HG02840 (cell line): ENCODE data around the gene GET4.

Source experiments
- ATAC-seq: cut with Tn5 transposase; IDR thresholded peaks from one replicate; pipeline ENCODE4 v1.9.1; 2021; ENCODE audit warnings: mild to moderate bottlenecking, moderate library complexity, moderate number of reproducible peaks; ENCODE audit not compliant: unreplicated experiment, low FRiP score

Gene GET4

DNA sequence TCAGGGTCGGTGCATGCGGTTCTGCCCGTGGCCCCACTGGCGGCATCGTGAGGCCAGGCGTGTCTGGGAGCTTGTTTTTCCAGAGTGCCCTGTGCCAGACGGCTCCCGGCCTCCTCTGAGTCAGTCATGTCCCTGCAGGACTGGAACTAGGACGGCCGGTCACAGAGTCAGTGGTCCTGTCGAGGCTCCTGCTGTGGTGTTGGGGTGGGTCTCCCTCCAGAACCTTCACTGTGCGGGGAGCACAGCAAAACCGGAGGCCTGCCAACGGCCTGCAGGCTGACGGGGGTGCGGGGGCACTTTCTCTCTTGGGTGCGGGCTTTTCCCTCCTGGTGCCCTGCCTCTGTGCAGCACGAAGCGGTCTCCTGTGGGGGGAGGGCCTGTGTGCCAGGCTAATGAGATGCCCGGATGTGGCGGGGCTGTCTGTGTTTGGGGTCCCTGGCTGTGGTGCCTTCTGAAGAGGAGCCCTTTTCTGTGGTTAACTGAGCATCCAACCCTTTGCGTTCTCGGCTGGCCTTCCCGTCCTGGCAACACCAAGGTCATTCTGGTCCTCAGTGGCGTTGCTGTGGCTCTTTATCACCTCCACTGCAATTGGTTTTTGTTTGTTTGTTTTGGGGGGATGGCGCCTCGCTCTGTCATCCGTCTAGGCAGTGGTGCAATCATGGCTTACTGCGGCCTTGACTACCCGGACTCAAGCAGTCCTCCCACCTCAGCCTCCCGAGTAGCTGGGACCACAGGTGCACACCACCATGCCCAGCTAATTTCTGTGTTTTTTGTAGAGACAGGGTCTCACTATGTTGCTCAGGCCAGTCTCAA is 8.0 kb downstream of the GET4 start:
- no peak for ATAC-seq

DNA sequence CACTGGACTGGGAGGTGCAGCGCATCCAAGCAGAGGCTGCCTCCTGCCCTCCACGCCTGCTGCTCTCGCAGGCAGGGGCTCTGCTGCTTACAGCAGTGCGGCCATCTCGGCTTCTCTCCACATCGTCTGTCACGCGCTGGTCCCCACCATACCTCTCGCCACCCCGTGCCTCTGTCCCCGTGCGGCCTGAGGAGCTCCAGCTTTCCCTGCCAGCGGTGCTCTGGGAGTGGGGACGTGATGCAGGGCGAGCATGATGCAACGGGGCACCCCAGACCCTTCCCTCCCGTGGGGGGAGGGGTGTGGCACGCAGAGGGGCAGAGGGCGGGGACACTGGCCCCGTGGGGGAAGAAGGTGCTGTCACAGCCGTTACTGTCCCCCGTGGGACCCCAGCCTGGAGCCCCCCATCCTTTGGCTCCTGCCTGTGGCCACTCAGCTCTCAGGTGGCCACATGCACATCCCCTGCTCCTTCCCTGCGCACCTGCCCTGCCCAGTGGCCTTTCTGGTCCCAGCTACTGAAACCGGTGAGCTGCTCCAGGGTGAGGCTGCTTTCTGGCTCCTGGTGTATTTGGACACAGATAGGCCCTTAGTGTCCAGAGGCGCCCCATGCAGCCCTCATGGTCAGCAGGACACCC is 9.0 kb downstream of the GET4 start:
- ATAC-seq = no peak

DNA sequence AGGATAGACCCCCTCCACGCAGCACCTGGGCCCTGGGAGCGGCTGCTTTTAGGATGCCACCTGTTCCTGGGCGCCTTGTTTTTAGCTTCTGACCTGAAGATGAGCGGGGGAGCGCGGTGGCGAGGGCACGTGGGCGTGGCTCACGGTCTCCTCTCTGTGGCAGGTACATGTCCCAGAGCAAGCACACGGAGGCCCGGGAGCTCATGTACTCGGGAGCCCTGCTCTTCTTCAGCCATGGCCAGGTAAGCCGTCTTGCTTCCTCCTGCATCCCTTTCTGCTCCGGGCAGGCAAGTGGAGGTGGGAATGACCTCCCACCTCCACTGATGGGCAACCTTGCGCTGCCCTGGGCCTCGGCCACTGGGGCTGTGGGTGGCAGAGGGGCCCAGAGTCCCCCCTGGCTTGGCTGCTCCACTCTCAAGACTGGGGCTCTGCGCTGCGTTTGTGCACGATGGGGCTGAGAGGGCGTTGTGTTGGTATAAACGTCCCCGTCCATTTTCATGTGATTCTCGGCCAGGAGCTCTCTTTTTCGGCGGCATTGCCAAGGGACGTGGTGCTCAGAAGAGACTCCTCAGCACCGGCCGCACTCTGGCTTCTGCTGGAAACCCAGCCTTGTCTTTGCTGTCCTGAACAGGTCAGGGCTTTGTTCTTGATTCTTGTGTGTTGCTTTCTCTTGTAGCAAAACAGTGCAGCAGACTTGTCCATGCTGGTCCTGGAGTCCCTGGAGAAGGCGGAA is 9.7 kb downstream of the GET4 start:
- no peak for ATAC-seq

DNA sequence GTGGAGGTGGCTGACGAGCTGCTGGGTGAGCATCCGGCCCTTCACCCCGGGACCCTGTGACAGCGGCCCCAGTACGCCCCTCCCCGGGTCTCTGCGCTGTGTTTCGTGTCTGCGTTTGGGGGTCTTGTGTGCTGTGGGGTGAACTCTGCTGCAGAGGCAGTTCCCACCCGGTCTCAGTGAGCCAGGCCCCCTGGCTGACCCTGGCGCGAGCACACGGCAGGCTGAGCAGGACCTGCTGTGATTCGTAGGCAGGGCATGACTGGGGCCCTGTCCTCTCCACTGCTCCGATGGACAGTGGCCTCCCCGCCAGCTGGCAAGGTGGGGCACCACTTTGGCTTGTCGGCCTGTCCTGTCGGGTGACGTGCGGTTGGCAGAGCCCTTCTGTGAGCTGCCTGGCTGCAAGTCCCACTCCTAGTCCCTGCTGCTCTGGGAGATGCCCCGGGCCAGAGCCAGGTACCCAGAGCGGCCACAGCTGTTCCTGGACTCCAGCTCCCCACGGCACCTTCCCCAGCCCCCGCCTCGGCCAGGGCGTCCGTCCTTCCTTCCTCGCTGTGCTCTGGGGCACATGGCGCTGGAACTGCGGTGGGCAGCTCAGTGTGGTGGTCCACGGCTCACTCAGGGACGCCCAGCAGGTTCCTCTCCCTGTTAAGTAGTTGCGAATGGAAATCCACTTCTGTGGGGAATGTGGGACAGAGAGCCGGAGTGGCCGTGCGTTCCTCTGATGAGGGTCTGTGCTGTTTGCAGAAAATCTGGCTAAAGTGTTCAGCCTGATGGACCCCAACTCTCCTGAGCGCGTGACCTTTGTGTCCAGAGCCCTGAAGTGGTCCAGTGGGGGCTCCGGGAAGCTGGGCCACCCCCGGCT is 10.5 kb downstream of the GET4 start:
- no peak for ATAC-seq

DNA sequence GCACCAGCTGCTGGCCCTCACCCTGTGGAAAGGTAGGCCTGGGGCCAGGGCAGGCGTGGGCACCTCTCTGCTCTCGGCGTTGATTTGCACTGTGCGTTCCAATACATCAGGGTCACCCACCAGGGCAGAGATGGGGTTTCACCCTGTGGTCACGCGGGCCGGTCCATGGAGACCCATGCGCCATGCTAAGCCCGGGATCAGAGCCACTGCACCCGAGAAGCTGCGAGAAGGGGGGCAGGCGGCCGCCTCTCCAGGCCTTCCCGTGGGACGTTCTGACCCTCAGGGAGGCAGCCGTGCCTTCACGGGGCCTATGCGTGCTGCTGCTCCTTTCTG is 11.1 kb downstream of the GET4 start:
- ATAC-seq = no peak

DNA sequence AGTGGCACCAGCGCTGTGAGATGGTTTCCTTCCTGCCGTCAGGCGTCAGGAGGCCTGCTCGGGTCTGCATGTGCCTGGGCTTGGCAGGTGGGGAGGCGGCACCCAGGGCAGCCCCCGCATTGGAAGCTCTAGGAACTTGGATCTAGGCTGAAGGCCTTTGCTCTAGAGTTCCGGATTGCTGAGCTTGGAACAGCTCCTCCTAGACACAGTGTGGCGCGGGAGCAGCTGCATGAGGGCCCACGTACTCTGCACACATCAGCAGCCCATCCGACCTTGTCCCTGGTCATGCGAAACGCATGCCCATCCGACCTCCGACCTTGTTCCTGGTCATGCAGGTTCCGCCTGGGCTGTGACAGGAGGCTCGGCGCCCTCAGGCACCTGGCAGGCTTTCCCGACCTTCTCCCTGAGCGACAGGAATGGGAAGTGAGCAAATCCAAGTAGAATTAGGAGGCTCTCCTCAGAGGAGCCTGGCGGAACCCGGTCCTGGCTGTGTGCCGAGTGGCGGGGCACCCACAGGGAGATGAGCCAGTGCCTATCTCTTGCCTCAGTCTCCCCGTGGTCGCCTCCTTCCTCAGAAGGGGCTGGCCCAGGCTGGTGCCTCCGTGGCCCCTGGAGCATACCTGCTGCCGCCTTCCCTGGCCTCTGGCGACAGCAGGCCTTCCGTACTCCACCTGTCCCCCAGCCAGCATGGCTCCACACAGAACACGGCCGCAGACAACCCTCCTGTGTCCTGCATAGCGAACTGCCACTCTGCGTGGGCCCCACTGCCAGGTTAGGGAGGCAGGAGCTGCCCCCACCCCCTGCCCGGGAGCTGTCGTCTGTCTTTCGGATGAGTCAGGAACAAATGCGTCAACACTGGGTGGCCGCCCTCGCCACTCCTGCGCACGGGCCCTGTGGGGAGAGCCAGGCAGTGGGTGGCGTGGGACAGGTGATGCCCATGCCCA is 12.0 kb downstream of the GET4 start:
- no peak for ATAC-seq

DNA sequence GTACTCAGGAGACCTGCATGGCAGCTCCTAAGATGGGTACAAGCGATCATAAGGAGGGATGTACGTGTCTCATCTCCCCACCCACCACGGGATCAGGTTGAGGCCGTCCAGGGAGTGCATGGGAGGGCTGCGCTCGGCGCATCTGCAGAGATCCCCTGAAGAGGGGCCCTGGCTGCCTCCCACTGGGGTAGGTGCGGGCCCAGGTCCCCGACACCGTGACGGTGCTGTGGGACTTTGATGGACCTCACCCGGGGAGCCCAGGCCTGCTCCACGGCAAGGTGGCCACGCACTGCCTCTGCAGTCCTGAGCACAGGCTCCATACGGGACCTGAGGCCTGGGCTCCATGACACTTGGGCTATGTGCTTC is 12.7 kb downstream of the GET4 start:
- no peak for ATAC-seq

DNA sequence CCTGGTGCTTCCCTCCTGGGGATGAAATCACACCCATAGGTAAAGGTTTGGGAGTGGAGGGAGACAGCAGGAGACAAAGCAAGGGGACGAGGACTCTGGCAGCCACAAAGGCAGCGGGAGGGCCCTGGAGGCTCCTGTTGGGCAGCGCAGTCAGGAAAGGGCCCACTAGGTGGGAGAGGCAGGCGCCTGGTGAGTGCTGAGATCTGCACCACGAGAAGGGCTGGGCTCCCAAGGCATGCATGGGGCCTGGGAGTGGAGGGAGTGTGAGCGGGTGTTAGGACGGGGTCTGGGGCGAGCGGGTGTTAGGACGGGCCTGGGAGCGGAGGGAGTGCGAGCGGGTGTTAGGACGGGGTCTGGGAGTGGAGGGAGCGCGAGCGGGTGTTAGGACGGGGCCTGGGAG is 13.0 kb downstream of the GET4 start:
- ATAC-seq = no peak

DNA sequence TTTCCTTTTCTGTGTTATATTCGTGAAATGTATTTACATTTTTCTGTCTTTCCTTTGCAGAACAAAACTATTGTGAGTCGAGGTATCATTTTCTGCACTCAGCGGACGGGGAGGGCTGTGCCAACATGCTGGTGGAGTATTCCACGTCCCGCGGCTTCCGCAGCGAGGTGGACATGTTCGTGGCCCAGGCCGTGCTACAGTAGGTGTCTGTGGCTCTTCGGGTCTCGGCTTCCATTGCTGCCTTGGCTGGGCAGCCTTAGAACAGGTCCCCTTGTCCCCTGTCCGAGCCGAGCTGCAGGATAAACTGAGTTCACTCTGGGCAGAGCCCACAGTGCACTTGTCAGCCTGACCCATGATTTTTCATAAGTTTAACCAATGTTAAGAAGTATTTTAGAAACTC is 14.5 kb downstream of the GET4 start:
- no peak for ATAC-seq

DNA sequence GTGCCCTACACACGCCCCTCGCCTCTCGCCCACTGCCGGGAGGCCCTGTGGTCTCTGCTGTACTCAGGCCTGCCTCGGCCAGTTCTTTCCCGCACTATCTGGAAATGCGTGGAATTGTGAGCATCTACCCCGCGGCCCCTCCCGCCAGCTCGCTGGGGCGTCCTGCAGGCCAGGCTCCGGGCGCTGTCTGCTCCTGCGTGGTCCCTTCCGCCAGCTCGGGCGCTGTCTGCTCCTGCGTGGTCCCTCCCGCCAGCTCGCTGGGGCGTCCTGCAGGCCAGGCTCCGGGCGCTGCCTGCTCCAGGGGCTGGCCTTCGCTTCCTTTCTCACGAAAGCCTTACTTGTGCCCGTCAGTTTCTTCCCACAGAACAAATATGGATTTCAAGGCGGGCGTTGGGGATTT is 14.9 kb downstream of the GET4 start:
- no peak for ATAC-seq

DNA sequence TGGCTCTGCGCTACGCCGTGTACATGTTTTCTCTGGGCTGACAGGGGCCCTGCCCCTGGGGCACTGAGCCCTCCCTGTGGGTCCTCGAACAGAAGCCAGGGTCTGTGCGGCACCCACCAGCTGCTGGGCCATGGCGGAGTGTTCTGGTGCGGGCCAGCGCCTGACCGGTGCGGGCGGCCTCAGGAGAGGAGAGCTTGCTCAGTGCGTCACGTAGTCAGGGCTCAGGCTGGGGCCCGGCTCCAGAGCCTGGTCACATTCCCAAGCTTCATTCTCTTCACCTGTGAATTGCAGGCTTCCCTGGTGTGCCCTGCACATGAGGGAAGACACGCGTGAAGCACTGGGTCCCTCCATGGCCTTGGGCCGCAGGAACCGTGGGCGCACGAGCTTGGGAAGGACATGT is 15.5 kb downstream of the GET4 start:
- ATAC-seq = no peak

DNA sequence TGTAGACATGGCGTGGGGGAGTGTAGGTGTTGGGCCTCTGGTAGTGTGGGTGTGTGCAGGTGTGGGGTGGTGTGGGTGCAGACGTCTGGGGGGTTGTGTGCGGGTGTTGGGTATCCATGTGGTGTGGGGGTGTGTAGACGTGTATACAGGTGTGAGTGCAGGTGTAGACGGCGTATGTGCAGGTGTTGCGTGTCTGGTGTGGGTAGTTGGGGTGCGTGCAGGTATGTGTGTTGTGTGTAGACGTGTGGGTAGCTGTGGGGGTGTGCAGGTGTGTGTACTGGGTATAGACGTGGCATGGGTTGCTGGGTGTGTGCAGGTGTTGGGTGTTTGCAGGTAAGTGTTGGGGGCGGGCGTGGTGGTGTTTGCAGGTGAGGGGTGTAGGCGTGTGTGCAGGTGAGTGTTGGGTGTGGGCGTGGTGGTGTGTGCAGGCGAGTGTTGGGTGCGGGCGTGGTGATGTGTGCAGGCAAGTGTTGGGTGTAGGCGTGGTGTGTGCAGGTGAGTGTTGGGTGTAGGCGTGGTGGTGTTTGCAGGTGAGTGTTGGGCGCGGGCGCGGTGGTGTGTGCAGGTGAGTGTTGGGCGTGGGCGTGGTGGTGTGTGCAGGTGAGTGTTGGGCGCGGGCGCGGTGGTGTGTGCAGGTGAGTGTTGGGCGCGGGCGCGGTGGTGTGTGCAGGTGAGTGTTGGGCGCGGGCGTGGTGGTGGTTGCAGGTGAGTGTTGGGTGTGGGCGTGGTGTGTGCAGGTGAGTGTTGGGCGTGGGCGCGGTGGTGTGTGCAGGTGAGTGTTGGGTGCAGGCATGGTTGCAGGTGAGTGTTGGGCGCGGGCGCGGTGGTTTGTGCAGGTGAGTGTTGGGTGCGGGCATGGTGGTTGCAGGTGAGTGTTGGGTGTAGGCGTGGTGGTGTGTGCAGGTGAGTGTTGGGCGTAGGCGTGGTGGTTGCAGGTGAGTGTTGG is 16.6 kb downstream of the GET4 start:
- no peak for ATAC-seq

DNA sequence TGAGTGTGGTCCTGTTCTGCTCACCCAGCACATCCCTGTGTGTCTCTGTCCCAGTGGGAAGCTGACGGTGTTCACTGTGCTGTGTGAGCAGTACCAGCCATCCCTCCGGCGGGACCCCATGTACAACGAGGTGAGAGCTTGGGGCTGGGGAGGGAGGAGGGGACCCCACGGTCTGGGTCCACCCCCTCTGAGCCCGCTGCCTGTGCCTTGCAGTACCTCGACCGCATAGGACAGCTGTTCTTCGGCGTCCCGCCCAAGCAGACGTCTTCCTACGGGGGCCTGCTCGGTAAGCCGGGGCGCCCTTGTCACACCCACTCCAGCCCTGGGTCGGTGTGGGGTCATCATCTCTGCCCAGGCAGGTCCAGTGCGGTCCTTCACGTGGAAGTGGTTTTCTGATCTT is 17.3 kb downstream of the GET4 start:
- ATAC-seq = no peak

GRCh38 chr7:894164-894867 is 18.0 kb downstream of the GET4 start:
- no peak for ATAC-seq

- no peak for ATAC-seq
Observed at GRCh38 chr7:894927-895450, 18.6 kb downstream of the GET4 start.

DNA sequence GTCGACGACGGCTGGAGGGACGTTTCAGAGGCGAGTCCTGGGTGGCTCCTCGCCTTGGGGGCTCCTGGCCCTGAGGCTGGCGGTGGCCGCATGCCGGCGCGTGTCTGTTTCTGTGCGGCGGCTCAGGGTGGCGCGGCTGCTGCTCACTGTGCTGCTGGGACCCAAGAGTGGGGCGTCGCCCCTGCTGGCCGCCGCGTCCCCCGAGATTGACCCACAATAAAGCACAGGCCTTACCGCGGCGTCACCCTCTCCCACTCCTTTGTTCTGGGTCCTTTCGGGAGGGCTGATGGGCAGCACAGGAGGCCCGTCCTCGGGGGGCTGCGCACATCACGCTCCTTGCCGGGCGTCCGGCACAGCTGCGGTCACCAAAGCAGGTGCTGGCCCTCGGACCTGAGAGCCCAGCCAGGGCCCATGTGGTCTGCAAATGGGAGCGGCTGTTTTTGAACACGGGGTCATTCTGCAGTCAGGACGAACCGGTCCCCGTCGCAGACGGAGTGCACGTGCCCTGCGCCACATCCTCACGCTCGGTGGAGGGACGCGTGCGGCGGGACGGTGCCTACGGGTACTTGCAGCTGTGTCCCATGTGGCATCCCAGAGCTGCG is 19.2 kb downstream of the GET4 start:
- no peak for ATAC-seq

DNA sequence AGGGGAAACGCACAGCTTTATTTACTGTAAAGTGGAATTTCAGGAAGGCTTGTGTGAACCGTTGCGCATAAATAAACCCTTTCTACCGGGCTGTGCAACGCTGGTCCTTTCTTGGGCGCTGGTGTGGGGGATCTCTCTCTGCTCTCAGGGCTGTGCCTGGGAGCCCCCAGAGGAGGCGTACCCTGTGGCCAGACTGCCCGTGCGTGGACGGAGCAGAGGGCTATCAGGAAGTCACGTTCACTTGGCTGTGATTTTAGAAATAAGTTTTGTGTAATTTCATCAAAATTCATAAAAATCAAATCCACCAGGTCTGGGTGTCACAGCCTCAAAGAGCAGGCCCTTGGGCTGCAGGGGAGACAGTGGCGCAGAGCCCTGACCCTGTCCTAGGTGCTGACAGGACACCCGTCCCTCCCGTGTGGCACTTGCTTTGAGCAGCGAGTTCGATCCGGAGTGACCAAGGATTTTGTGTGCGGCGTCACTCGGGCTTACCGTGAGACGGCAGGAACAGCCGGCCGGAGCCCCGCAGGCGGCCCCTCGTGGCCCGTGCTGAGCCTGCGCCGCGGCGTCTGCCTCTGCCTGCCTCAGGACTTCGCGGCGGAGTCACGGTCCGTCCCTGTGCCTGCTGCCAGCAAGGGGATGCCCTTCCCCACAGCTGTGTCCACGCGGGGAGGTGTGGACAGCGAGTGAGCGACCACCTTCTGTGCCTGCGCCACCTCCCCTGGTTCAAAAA is 20.2 kb downstream of the GET4 start:
- no peak for ATAC-seq
